Right cardiac atrium (tissue), 5 donors: ENCODE data around the gene SIAE. TPM values are rescaled to one million over a fixed set of nuclear protein-coding genes. Genes with fewer than 3 reads are reported as not detected.
"Not testable (repeated sequence)": the region's sequence is repeated elsewhere in the genome, so short reads cannot be mapped to it uniquely, and the experiment has no call there.

Experiments
- ATAC-seq, 2 donors: fragments of 200-7000 bp; cut with Tn5 transposase; one replicate each; pipeline versions ENCODE4 v1.8.0 to v1.9.1; 2020; ENCODE audit warnings: moderate library complexity in 2 of 2, mild to moderate bottlenecking in 1 of 2
- DNase-seq, 3 donors: peaks; one replicate each; pipeline ENCODE4 v3.0.0-alpha.2; 2020
- H3K27ac ChIP-seq: one replicate; pipeline ENCODE4 v1.5.1; 2013; ENCODE audit warnings: mild to moderate bottlenecking, low read length, control low read depth, moderate library complexity
- H3K27me3 ChIP-seq: one replicate; pipeline ENCODE4 v1.6.1; 2013; ENCODE audit not compliant: control insufficient read depth, insufficient read depth
- H3K4me1 ChIP-seq: one replicate; pipeline ENCODE4 v1.6.1; 2013; ENCODE audit warnings: low read length; ENCODE audit not compliant: control insufficient read depth, insufficient read depth
- H3K4me3 ChIP-seq: one replicate; pipeline ENCODE4 v1.5.1; 2013; ENCODE audit warnings: low read length, control low read depth
- H3K9me3 ChIP-seq: one replicate; pipeline ENCODE4 v1.6.1; 2013; ENCODE audit warnings: low read length; ENCODE audit not compliant: control insufficient read depth
- WGBS: extraction: QIAGEN DNeasy Blood & Tissue Kit; methylation state at CpG from one replicate; pipeline ENCODE4 v1.1.7; 2013; 5-methylcytosine and 5-hydroxymethylcytosine counted together
- intact Hi-C, 4 donors: fragments of 100-400 bp; cut with DNase I; formaldehyde crosslinking; loops; one replicate each; pipeline versions ENCODE4 v1.11.0 to v1.14.0; 2022 to 2023
- polyA plus RNA-seq: library from polyadenylated mRNA; stranded (reverse); fragments of 200-250 nt; gene quantifications from one replicate; pipeline ENCODE4 v1.2.3, GENCODE V29; 2013
- total RNA-seq, 4 donors: library from RNA; stranded (reverse); fragmentation: NEBNext Ultra II Directional; extraction: Animal tissue kit (Norgen Biotek cat#: 25700); gene quantifications; one replicate each; pipeline ENCODE4 v1.2.1, GENCODE V29; 2021
- donor health status: healthy with polysubstance abuse.
- donor health status: DM: no; HTN: yes; CAD: no.
- donor health status: DM: no; HTN: no; CAD: no.
- donor health status: DM: no; HTN: yes; CAD: no; lungs with severe emphysema.
- donor health status: DM: yes; HTN: yes; CAD: no.

SIAE gene
- total and polyA plus RNA-seq, 5 donors, result 43.4 to 72.6 (median 47.6) TPM

DNA sequence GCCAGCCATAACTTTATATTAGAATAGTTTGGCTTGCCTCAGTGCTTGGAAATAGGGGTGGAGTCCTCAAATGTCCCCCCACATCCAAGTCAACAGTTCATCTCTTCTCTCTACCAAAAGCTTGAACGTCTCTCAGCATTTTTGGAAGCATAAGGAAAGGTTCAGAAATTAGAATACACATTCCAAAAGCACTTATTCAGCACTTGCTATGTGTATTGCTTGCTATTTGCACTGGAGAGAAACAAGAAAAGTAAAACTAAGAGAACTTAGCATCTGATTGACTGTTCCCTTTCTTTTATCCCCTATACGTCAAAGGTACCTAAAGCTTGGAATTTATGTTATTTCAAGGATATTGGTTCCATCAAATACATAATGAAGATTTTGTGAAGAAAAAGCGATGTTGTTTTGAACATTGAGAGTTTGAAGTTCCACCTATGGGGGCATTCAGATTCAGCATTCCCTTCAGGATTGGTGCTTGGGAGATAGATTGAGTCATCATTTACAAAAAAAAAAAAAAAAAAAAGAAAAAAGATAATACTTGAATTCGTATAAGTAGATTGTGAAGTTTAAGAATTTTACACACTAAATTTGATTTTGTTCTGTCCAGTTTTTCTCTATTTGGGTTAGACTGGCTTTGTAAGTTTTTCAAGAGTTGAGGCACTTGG lies 49.5 kb downstream of the SIAE start:
- no peak for ATAC-seq
- Histone ChIP-seq H3K4me3 (peak overlapping the region; percentile 92), H3K27ac (no peak overlapping the region), H3K9me3 (no peaks in the 10 kb centered on the region), H3K4me1 (no peaks in the 10 kb centered on the region), H3K27me3 (no peaks in the 10 kb centered on the region)
- intact Hi-C loops, result no loop called here
- 51% methylated on average over 4 of the region's 4 CpGs for WGBS
- no peak for DNase-seq

DNA sequence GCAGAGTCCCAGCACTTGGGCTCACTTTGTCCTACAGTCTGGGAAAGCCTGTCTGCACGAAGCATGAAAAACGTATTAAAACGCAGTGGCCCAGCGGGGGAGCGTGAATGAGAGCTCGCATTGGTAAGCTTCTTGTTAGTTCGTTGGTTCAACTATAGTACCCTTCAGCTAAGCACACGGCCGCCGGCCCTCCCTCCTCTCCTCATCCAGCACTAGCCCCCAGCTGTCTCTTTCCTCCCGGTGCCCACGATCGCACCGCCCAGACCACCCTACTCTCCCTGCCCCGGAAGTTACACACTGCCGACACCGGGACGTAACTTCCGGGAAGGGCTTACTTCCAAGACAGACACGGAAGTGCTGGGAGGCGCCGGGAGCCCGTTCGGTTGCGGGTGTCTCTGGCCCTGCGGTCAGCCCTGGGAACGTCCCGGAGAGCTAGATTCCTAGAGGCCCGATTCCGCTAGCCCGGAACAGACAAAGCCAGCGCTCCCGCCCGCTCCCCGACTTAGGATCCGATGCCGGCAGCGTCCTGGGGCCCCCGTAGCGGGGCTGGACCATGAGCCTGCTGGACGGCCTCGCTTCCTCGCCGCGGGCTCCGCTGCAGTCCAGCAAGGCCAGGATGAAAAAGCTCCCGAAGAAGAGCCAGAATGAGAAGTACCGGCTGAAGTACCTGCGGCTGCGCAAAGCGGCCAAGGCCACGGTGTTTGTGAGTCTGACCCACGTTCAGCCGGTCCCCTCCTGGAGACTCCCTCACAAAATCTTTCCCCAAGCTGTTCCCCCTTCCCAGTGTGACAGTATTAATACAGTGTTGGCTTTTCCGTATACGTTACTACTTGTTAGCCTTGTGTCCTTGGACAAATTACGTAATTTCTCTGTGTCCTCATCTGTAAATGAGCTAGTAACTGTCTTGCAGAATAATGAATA lies 50.7 kb downstream of the SIAE start, which contains the start of gene TBRG1:
TBRG1 (plus strand) TSS at position 334 of the 921 bp plus-strand sequence; CDS start at position 554, 220 bp downstream.
- DNase-seq, result peak; percentile 90 to 96 (median 94)
- ATAC-seq, result peak; percentile 99
- Histone ChIP-seq H3K4me1 (no peaks in the 10 kb centered on the region), H3K4me3 (peak within 1 kb of the TSS; percentile 92), H3K9me3 (no peaks in the 10 kb centered on the region), H3K27ac (peak within 1 kb of the TSS; percentile 97), H3K27me3 (no peaks in the 10 kb centered on the region)
- intact Hi-C loops, result no loop called here
- under 1% methylated on average over 57 of the region's 57 CpGs for WGBS

DNA sequence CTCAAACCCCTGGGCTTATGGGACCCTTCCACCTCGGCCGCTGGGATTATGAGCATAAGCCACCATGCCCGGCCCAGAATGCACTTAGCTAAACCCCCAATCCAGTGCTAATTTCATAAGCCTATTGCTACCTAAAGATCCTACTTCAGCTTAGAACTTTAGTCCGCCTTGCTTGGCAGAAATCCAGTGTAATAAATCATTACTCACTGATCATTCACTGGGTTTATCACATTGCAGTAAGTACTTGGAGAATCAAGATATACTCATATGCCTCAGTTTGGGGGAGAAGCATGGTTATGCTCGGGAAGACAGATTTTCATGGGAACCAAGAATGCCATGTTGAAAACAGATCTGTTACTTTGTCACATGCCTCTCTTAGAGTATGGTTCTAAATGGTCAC lies 54.7 kb downstream of the SIAE start:
- WGBS, result 82% methylated on average over 5 of the region's 5 CpGs
- no peak for ATAC-seq

DNA sequence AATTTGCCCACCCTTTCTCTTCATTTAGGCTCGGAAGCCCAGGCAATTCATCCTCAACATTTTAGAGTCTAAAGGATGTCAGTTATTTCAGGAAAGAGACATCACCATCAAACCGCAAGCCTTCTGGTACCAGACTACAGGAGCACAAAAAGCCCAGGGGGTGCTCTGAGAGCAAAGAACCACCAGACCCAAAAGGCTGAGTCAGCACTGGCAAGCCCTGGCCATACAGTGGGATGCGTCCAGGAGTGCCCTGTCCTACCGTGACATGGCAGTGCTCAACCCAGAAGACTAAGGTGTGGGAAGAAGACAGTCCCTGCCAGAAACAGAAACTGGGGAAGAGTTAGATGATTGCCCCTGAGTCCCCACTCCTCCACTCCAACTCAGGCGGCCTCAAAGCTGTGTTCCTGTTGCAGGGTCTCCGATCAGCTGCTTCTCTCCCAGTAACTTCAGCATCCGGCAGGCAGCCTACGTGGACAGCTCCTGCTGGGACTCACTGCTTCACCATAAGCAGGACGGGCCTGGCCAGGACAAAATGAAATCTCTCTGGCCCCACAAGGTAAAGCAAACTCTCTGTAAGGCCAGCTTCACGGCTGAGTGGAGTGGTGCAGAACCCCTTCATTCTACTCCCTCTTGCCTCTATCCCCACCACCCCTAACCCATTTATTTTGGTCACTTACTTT lies 60.8 kb downstream of the SIAE start:
- no peaks in the 10 kb centered on the region for H3K27me3 ChIP-seq
- no peak overlapping the region for H3K4me3 ChIP-seq
- H3K27ac ChIP-seq, result no peak overlapping the region
- H3K4me1 ChIP-seq, result no peaks in the 10 kb centered on the region
- intact Hi-C loops, result no loop called here
- WGBS, result 60% methylated on average over 10 of the region's 10 CpGs
- ATAC-seq, result no peak
- no peaks in the 10 kb centered on the region for H3K9me3 ChIP-seq
- DNase-seq, result no peak

More for the DNA sequence above, 54.7 kb downstream of the SIAE start:
- intact Hi-C loops, result no loop called here
- Histone ChIP-seq H3K27me3 (no peaks in the 10 kb centered on the region), H3K27ac (no peak overlapping the region), H3K9me3 (no peaks in the 10 kb centered on the region), H3K4me1 (no peaks in the 10 kb centered on the region), H3K4me3 (no peak overlapping the region)
- no peak for DNase-seq

DNA sequence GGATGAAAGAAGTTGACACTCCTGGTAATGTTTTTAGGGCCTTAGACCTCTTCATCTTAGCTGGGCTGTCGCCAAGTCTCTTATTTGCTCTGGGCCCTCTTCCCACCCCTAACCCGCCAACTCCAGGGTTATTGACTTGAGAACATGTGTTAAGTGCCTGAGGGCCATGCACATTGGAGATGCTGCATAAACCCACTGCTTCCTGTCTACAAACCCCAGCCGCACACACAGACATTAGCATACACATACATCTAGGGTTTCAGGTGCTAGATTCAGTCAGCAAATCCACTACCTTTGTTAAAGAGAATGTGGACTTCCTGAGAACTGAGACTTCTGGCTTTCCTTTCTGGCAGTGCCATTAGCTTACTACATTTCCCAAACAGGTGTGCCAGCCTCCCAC lies 61.5 kb downstream of the SIAE start:
- ATAC-seq, result no peak
- H3K27ac ChIP-seq, result no peak overlapping the region
- H3K9me3 ChIP-seq, result no peaks in the 10 kb centered on the region
- H3K27me3 ChIP-seq, result no peaks in the 10 kb centered on the region
- 80% methylated on average over 3 of the region's 3 CpGs for WGBS
- intact Hi-C loops, result no loop called here
- H3K4me3 ChIP-seq, result no peak overlapping the region
- DNase-seq, result no peak
- H3K4me1 ChIP-seq, result no peaks in the 10 kb centered on the region

DNA sequence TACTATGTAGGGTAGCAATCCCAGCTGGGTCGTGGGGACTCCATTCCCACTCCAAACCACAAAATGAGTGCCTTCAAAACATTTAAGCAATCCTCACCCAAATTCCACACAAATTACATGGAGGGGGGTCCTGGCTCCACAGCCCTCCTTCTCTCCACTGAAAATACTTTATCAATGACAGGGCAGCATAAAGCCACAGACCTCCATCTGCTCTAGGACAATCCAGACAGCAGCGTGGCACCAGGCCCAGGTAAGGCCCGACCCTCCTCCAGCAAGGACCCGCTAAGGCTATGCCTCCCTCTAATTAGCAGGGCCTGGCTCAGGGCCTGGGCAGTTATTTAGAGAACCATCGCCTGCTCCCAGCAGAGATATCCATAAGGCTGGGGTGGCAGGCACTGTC lies 62.5 kb downstream of the SIAE start, which contains the start of gene PANX3:
PANX3 (plus strand) TSS at position 365 of the 400 bp plus-strand sequence. CDS start 129 bp downstream, outside the sequence.
- no peak for ATAC-seq
- intact Hi-C loops, result no loop called here
- Histone ChIP-seq H3K4me3 (no peak within 1 kb of the TSS), H3K4me1 (no peaks in the 10 kb centered on the region), H3K9me3 (no peaks in the 10 kb centered on the region), H3K27me3 (no peaks in the 10 kb centered on the region), H3K27ac (no peak within 1 kb of the TSS)
- 77% methylated on average over 5 of the region's 5 CpGs for WGBS
- no peak for DNase-seq

DNA sequence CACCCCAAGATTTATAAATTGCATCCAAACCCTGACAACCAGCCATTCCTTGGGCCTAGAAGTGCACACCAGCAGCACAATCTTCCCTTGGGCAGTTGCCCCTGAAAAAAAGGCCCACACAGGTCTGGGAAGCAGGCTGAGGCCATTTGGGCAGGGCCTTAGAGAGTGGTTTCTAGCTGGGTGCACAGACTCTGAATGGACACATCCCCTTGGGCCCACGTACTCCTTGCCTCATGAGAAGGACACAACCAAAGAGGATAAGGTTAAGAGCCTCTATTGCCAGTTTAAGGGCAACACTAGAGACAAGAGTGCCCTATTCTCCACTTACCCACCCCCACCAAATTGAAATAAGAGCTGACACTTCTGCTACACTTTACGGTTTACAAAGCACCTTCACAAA lies 63.2 kb downstream of the SIAE start:
- DNase-seq, result no peak
- H3K9me3 ChIP-seq, result no peaks in the 10 kb centered on the region
- H3K4me3 ChIP-seq, result no peak overlapping the region
- 85% methylated on average over 2 of the region's 2 CpGs for WGBS
- H3K27ac ChIP-seq, result no peak overlapping the region
- no peaks in the 10 kb centered on the region for H3K27me3 ChIP-seq
- ATAC-seq, result no peak
- H3K4me1 ChIP-seq, result no peaks in the 10 kb centered on the region
- intact Hi-C loops, result no loop called here

DNA sequence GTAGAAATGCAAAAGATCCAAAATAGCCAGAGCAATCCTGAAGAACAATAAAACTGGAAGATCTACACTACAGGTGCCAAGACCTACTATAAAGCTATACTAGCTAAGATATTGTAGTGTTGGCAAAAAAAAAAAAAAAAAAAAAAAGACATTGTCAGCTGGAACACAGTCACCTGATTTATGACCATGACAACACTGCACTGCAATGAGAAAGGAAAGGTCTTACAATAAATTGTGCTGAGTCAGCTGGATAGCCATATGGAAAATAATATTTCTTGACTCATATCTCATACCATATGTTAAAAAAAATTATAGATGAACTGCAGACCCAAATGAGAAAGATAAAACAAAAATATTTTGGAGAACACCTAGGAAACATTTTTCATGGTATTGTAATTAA lies 65.4 kb downstream of the SIAE start:
- H3K4me1 ChIP-seq, result no peaks in the 10 kb centered on the region
- intact Hi-C loops, result no loop called here
- H3K9me3 ChIP-seq, result no peaks in the 10 kb centered on the region
- H3K4me3 ChIP-seq, result no peak overlapping the region
- H3K27me3 ChIP-seq, result no peaks in the 10 kb centered on the region
- DNase-seq (no peak), ATAC-seq (no peak)
- H3K27ac ChIP-seq, result no peak overlapping the region

DNA sequence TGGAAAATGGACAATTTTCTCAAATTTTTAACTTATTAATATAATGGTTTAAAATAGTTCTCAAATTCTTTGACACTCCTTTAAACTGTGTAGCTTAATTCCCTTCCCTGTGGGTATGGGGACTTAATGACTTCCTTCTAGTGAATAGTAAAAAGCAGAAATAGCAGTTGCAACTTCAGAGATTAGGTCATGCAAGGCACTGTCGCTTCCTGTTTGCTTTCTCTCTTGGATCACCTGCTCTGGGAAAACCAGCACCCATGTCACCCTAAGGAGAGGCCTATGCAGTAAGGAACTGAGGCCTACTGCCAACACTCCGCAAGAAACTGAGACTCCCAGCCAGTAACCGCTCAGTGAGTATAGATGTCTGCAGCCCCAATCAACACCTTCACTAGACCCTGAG lies 67.8 kb downstream of the SIAE start:
- Histone ChIP-seq H3K27ac (no peak overlapping the region), H3K27me3 (no peaks in the 10 kb centered on the region), H3K4me3 (no peak overlapping the region), H3K9me3 (no peaks in the 10 kb centered on the region), H3K4me1 (no peaks in the 10 kb centered on the region)
- 64% methylated on average over 3 of the region's 3 CpGs for WGBS
- ATAC-seq, result no peak
- intact Hi-C loops, result no loop called here
- no peak for DNase-seq

DNA sequence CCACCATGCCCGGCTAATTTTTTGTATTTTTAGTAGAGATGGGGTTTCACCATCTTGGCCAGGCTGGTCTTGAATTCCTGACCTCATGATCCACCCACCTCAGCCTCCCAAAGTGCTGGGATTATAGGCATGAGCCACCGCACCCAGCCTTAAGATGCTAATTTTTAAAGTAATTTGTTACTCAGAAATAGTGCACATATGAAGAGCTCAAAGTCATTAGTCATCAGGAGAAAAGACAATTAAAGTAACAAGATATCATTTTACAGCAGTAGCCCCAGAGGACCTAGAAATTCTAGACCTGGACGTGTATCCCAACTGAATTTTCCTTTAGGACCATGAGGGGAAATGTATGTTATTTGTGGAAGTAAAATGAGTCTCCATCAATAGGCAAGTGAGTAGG lies 70.8 kb downstream of the SIAE start:
- WGBS, result 70% methylated on average over 3 of the region's 3 CpGs
- DNase-seq, intact Hi-C loops, H3K4me1 ChIP-seq, H3K4me3 ChIP-seq, H3K9me3 ChIP-seq, H3K27me3 ChIP-seq, ATAC-seq, H3K27ac ChIP-seq: not testable (repeated sequence)

DNA sequence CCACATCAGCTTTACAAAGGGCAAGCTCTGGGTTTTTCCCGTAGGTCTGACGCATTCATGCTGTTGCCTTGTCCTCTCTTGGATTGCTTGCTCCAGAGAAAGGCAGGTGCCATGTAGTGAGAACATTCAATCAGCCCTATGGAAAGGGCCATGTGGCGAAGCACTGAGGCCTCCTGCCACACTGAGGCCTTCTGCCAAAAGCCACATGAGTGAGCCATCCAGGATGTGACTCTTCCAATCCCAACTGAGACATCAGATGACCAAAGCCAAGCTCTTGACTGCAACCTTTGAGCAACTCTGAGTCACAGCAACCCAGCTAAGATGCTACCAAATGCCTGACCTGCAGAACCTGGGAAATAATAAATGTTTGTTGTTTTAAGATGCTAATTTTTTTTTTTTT lies 71.3 kb downstream of the SIAE start:
- no peak for DNase-seq
- intact Hi-C loops, result no loop called here
- WGBS, result 85% methylated on average over 3 of the region's 3 CpGs
- Histone ChIP-seq H3K27me3 (no peaks in the 10 kb centered on the region), H3K9me3 (no peaks in the 10 kb centered on the region), H3K27ac (no peak overlapping the region), H3K4me1 (no peaks in the 10 kb centered on the region), H3K4me3 (no peak overlapping the region)
- ATAC-seq, result no peak
